Ishikawa (cell line): ENCODE results near the gene SETX.

Source experiments
- CEBPB ChIP-seq: IDR thresholded peaks from 2 replicates; pipeline ENCODE4 v1.6.1; 2012
- CREB1 ChIP-seq: IDR thresholded peaks from 2 replicates; pipeline ENCODE4 v1.6.1; 2012; ENCODE audit warnings: low read depth
- EGR1 ChIP-seq: IDR thresholded peaks from 2 replicates; pipeline ENCODE4 v1.6.1; 2012
- EP300 ChIP-seq: IDR thresholded peaks from 2 replicates; pipeline ENCODE4 v1.6.1; 2012; ENCODE audit warnings: borderline replicate concordance
- FOXM1 ChIP-seq: IDR thresholded peaks from 2 replicates; pipeline ENCODE4 v1.6.1; 2012; ENCODE audit warnings: low read depth, borderline replicate concordance
- NFIC ChIP-seq: IDR thresholded peaks from 2 replicates; pipeline ENCODE4 v1.6.1; 2012
- RAD21 ChIP-seq: IDR thresholded peaks from 2 replicates; pipeline ENCODE4 v1.6.1; 2012; ENCODE audit warnings: low read depth
- TAF1 ChIP-seq: IDR thresholded peaks from 2 replicates; pipeline ENCODE4 v1.6.1; 2012; ENCODE audit warnings: low read depth, mild to moderate bottlenecking
- TCF12 ChIP-seq: IDR thresholded peaks from 2 replicates; pipeline ENCODE4 v1.6.1; 2012; ENCODE audit warnings: low read depth
- TEAD4 ChIP-seq: IDR thresholded peaks from 2 replicates; pipeline ENCODE4 v1.6.1; 2012
- YY1 ChIP-seq: IDR thresholded peaks from 2 replicates; pipeline ENCODE4 v1.6.1; 2012; ENCODE audit warnings: low read depth
- ZBTB7A ChIP-seq: IDR thresholded peaks from 2 replicates; pipeline ENCODE4 v1.6.1; 2012; ENCODE audit warnings: low read depth
- TF ChIP-seq, protein P1 (sequence below): IDR thresholded peaks from 2 replicates; pipeline ENCODE4 v1.6.1; 2012; ENCODE audit warnings: low read depth, mild to moderate bottlenecking
- TF ChIP-seq, protein P2 (sequence below): IDR thresholded peaks from 2 replicates; pipeline ENCODE4 v1.6.1; 2012
- TF ChIP-seq, protein P3 (sequence below): IDR thresholded peaks from 2 replicates; pipeline ENCODE4 v1.6.1; 2012

Gene SETX

DNA sequence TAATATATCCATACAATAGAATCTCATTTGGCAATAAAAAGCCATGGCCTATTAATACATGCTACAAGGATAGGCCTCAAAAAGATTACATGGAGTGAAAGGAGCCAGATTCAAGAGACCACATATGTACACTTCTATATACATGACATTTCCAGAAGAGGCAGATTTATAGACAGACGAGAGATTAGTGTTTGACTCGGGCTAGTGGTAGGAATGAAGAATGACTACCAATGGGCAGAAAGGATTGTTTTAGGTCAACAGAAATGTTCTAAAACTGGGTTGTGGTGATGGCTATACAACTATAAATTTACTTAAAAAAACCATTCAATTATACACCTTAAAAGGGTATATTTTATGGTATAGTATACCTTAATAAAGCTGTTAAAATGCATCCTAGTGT is 41.9 kb downstream of the SETX start:
- TF ChIP-seq NFIC (no peak), EGR1 (no peak), YY1 (no peak), CEBPB (no peak), ZBTB7A (no peak), RAD21 (no peak), TAF1 (no peak), CREB1 (no peak), TCF12 (no peak), TEAD4 (no peak)
- TF ChIP-seq, protein P1, sequence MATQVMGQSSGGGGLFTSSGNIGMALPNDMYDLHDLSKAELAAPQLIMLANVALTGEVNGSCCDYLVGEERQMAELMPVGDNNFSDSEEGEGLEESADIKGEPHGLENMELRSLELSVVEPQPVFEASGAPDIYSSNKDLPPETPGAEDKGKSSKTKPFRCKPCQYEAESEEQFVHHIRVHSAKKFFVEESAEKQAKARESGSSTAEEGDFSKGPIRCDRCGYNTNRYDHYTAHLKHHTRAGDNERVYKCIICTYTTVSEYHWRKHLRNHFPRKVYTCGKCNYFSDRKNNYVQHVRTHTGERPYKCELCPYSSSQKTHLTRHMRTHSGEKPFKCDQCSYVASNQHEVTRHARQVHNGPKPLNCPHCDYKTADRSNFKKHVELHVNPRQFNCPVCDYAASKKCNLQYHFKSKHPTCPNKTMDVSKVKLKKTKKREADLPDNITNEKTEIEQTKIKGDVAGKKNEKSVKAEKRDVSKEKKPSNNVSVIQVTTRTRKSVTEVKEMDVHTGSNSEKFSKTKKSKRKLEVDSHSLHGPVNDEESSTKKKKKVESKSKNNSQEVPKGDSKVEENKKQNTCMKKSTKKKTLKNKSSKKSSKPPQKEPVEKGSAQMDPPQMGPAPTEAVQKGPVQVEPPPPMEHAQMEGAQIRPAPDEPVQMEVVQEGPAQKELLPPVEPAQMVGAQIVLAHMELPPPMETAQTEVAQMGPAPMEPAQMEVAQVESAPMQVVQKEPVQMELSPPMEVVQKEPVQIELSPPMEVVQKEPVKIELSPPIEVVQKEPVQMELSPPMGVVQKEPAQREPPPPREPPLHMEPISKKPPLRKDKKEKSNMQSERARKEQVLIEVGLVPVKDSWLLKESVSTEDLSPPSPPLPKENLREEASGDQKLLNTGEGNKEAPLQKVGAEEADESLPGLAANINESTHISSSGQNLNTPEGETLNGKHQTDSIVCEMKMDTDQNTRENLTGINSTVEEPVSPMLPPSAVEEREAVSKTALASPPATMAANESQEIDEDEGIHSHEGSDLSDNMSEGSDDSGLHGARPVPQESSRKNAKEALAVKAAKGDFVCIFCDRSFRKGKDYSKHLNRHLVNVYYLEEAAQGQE, result no peak
- TF ChIP-seq, protein P2, sequence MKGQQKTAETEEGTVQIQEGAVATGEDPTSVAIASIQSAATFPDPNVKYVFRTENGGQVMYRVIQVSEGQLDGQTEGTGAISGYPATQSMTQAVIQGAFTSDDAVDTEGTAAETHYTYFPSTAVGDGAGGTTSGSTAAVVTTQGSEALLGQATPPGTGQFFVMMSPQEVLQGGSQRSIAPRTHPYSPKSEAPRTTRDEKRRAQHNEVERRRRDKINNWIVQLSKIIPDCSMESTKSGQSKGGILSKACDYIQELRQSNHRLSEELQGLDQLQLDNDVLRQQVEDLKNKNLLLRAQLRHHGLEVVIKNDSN, result no peak
- TF ChIP-seq, protein P3, sequence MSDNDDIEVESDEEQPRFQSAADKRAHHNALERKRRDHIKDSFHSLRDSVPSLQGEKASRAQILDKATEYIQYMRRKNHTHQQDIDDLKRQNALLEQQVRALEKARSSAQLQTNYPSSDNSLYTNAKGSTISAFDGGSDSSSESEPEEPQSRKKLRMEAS, result no peak

DNA sequence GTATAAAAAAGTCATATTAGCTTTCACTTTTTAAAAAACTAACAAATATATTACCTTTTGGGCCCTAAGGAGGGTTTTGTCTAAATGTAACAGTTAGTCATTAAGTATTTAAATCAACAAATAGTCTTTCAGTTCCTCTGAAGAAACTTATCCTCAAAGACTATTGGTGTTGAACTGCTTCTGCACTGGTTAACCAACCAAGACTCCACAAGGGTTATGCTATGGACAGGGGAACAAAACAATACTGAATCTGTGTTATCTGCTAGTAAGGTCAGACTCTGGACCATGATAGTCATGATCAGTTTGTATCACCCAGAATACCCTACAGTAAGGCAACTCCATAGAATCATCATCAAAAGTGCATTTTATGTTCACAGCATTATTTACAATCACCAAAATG is 42.4 kb downstream of the SETX start:
- no peak for TF ChIP-seq FOXM1
- TF ChIP-seq TCF12, result no peak
- TF ChIP-seq TAF1, result no peak
- TF ChIP-seq YY1, result no peak
- TF ChIP-seq CREB1, result no peak
- no peak for TF ChIP-seq CEBPB

DNA sequence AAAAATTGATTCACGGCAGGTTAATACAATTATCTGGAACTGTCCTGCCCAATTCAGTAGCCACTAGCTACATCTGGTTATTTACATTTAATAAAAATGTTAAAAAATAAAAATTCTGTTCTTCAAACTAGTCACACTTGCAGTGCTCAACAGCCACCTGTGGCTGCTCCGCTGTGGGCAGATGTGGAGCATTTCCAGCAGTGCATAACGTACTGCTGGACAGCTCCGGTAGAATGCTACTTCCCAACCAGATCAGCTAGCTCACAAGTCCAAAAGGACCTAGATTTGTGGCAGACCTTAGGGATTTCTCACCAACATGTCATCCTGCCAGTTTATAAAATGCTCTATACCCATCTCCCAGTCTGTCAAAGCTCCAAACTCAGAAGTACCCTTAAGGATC is 42.8 kb downstream of the SETX start:
- TF ChIP-seq, protein P2, result no peak
- TF ChIP-seq, protein P1, result peak; percentile 78
- TF ChIP-seq ZBTB7A (no peak), RAD21 (no peak), CEBPB (no peak), EGR1 (no peak), TAF1 (no peak), EP300 (no peak), TEAD4 (0 out of 2 replicates have a peak, but pooled peaks have one; percentile 12), YY1 (no peak), CREB1 (no peak), NFIC (no peak)
- TF ChIP-seq, protein P3, result no peak

DNA sequence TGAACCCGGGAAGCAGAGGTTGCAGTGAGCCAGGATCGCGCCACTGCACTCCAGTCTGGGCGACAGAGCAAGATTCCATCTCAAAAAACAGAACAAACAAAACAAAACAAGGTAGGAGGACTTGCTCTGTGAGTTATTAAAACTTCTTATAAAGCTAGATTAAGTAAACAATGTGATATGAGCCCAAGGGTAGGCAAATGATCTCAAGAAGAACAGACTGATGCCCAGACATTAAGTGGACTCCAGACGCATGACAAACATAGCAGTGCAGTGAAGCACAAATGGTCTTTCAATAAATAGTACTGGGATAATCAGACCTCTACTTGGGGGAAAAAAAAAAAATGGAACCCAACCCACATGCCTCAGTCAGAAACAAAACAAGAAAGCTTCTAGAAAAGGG is 45.7 kb downstream of the SETX start:
- TF ChIP-seq EGR1, result no peak
- TF ChIP-seq, protein P1, result no peak
- no peak for TF ChIP-seq CEBPB
- TF ChIP-seq ZBTB7A, result no peak
- TF ChIP-seq NFIC, result no peak
- no peak for TF ChIP-seq TAF1
- TF ChIP-seq, protein P2, result no peak
- TF ChIP-seq RAD21, result no peak
- TF ChIP-seq, protein P3, result no peak
- no peak for TF ChIP-seq YY1
- TF ChIP-seq FOXM1, result no peak
- no peak for TF ChIP-seq EP300
- TF ChIP-seq CREB1, result no peak
- no peak for TF ChIP-seq TCF12
- no peak for TF ChIP-seq TEAD4
